Suprapubic skin (tissue), 3 donors: Measurements from ENCODE around the gene PPP1R1A.

Source experiments
- CTCF ChIP-seq, 2 donors: fragments of 200-600 bp in 1 of 2; fragments of 450-650 bp in 1 of 2; sonication (generic) in 1 of 2; IDR thresholded peaks; one replicate each; pipeline ENCODE4 v1.5.1; 2016 to 2019; ENCODE audit warnings: antibody characterized with exemption in 2 of 2, mild to moderate bottlenecking in 1 of 2, moderate library complexity in 1 of 2
- EP300 ChIP-seq: sonication (generic); formaldehyde crosslinking; IDR thresholded peaks from one replicate; pipeline ENCODE4 v1.6.1; 2017; ENCODE audit warnings: antibody characterized with exemption

- TF ChIP-seq CTCF (IDR thresholded peaks at IDR 0.05) (no peak), EP300 (no peak)
These were observed 1.1 kb downstream of the PPP1R1A start for GRCh38 chr12:54587315-54587873.
